Upper lobe of left lung (tissue), 4 donors: ENCODE data around the gene NSMF.
A peak's percentile ranks its signal among the peaks of the same experiment; 100 is the strongest.

Experiments
- CTCF ChIP-seq, 6 experiments: fragments of 450-650 bp in 4 of 6; fragments of 200-600 bp in 2 of 6; sonication (generic) in 2 of 6; IDR thresholded peaks; one replicate each; pipeline ENCODE4 v1.5.1; 2016 to 2019; ENCODE audit warnings: antibody characterized with exemption in 6 of 6
- POLR2A ChIP-seq, 4 donors: fragments of 450-650 bp; IDR thresholded peaks; one replicate each; pipeline ENCODE4 v1.5.1; 2016 to 2017; ENCODE audit warnings: antibody characterized with exemption in 4 of 4, mild to moderate bottlenecking in 2 of 4

GRCh38 chr9:137459152-137459600, at the start of gene NSMF:
- TF ChIP-seq CTCF (IDR thresholded peaks at IDR 0.05) (peak in 3 of 6 experiments; percentile 3 to 29 (median 11)), POLR2A (IDR thresholded peaks at IDR 0.05) (peak in 3 of 4 donors; percentile 46 to 80 (median 74))
